Esophagus squamous epithelium (tissue), 4 donors: ENCODE results near the gene CLEC4F.

Experiments
- POLR2A ChIP-seq, 4 donors: fragments of 450-650 bp; IDR thresholded peaks; one replicate each; pipeline ENCODE4 v1.6.1; 2017; ENCODE audit warnings: antibody characterized with exemption in 4 of 4, mild to moderate bottlenecking in 4 of 4, moderate library complexity in 3 of 4
- TF ChIP-seq, protein P1 (sequence below), 6 experiments: fragments of 450-650 bp in 4 of 6; fragments of 200-600 bp in 2 of 6; sonication (generic) in 2 of 6; IDR thresholded peaks; one replicate each; pipeline ENCODE4 v1.5.1; 2016 to 2019; ENCODE audit warnings: antibody characterized with exemption in 6 of 6, mild to moderate bottlenecking in 4 of 6, moderate library complexity in 4 of 6

DNA sequence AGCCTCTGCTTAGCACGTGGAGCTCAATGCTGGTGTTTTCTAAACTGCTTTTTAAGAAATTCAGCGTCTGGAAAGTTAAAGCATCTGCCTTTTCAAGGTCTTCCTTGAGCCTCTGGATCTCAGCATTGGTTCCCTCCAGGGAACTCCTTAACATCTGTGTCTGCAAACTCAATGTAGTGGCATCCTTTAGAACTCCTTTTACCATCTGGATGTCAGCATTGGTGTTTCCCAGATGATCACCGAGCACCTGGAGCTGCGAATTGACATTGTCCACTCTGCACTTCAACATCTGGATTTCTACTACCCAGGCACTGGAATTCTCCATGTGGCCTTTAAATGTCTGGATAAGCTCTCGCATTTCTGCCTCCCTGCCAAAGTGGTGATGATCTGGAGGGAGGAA is 3.7 kb downstream of the CLEC4F start:
- TF ChIP-seq POLR2A (IDR thresholded peaks at IDR 0.05), result no peak
- TF ChIP-seq, protein P1, sequence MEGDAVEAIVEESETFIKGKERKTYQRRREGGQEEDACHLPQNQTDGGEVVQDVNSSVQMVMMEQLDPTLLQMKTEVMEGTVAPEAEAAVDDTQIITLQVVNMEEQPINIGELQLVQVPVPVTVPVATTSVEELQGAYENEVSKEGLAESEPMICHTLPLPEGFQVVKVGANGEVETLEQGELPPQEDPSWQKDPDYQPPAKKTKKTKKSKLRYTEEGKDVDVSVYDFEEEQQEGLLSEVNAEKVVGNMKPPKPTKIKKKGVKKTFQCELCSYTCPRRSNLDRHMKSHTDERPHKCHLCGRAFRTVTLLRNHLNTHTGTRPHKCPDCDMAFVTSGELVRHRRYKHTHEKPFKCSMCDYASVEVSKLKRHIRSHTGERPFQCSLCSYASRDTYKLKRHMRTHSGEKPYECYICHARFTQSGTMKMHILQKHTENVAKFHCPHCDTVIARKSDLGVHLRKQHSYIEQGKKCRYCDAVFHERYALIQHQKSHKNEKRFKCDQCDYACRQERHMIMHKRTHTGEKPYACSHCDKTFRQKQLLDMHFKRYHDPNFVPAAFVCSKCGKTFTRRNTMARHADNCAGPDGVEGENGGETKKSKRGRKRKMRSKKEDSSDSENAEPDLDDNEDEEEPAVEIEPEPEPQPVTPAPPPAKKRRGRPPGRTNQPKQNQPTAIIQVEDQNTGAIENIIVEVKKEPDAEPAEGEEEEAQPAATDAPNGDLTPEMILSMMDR (IDR thresholded peaks at IDR 0.05), result no peak
